ENCODE results near the gene SLC25A20.
A peak's percentile ranks its signal among the peaks of the same experiment; 100 is the strongest.

Gene SLC25A20

GRCh38 chr3:48898383-48899234, at the start of gene SLC25A20:
Gene SLC25A20, minus strand, starts transcription at chr3:48898882. Its CDS starts 88 bp downstream, at chr3:48898794.
- DNase-seq = peak; percentile 95
- Mint-ChIP-seq H3K27me3 (no peaks in the 10 kb centered on the region), H3K27ac (peak within 1 kb of the TSS; percentile 97), H3K9me3 (no peaks in the 10 kb centered on the region), H3K4me3 (peak within 1 kb of the TSS; percentile 87), H3K36me3 (peaks cover 16% of the 10 kb centered on the region), H3K4me1 (peaks cover 53% of the 10 kb centered on the region)
- CTCF ChIA-PET = interaction anchor here (0.6 to 2.1 kb wide), 8 partner anchors 9 to 159 kb away, joined by 3 to 16 read pairs (median 5); partner anchors contain the start of gene ARIH2

- Mint-ChIP-seq H3K36me3 (peaks cover 11% of the 10 kb centered on the region), H3K27me3 (no peaks in the 10 kb centered on the region), H3K9me3 (no peaks in the 10 kb centered on the region), H3K4me3 (no peak overlapping the region), H3K27ac (no peak overlapping the region), H3K4me1 (peaks cover 10% of the 10 kb centered on the region)
- CTCF ChIA-PET = interaction anchor here (1.6 kb wide), 1 partner anchor 13 kb away, joined by 4 read pairs; no protein-coding TSS in a partner anchor
- DNase-seq = no peak
Observed at GRCh38 chr3:48945891-48946549, 47.3 kb upstream of the SLC25A20 start.

DNA sequence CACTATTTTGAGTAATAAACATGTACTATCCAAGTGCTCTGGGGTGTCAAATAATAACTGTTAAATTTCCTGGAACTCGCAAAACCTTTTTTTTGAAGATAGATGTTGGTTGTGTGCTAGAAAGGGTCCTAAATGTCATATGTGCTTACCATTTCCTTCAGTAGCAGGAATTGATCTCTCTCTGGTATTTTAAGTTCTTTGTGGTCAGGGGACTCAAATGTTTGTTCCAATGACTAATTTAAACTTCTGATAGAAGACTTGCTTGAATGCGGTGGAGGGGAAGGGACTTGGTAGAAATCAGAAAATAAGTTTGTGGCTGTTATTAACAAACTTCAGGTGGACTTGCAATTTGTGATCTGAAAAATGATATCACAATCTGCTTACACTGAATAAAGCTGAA, 46.8 kb upstream of the SLC25A20 start:
- H3K4me1 Mint-ChIP-seq = peaks cover 10% of the 10 kb centered on the region
- no peak overlapping the region for H3K4me3 Mint-ChIP-seq
- H3K9me3 Mint-ChIP-seq = no peaks in the 10 kb centered on the region
- CTCF ChIA-PET = interaction anchor here (1.6 kb wide), 1 partner anchor 13 kb away, joined by 4 read pairs; no protein-coding TSS in a partner anchor
- H3K27ac Mint-ChIP-seq = no peak overlapping the region
- no peaks in the 10 kb centered on the region for H3K27me3 Mint-ChIP-seq
- H3K36me3 Mint-ChIP-seq = peaks cover 11% of the 10 kb centered on the region
- DNase-seq = no peak

DNA sequence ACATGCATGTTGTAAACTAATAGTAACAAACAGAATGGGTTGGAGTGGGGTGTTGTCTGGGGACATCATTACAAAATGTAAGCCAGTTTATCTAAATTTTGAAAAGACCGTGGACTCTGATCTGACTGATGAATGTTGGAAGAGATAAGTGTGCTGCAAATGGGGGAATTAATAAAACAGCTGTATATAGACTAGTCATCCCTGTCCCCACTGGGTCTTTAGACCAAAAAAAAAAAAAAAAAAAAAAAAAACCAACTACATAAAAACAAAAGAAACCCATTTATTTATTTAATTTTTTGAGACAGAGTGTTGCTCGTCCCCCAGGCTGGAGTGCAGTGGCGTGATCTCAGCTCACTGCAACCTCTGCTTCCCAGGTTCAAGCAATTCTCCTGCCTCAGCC, 40.0 kb upstream of the SLC25A20 start:
- Mint-ChIP-seq H3K27ac (no peak overlapping the region), H3K36me3 (peaks cover 42% of the 10 kb centered on the region)
- CTCF ChIA-PET = no interaction called here

GRCh38 chr3:48938156-48938555, 39.5 kb upstream of the SLC25A20 start:
- Mint-ChIP-seq H3K4me3 (no peak overlapping the region), H3K27me3 (no peaks in the 10 kb centered on the region), H3K27ac (no peak overlapping the region), H3K9me3 (no peaks in the 10 kb centered on the region), H3K36me3 (peaks cover 42% of the 10 kb centered on the region), H3K4me1 (peaks cover 33% of the 10 kb centered on the region)
- CTCF ChIA-PET = no interaction called here
- DNase-seq = no peak

More for the DNA sequence above, 40.0 kb upstream of the SLC25A20 start:
- Mint-ChIP-seq H3K4me3 (no peak overlapping the region), H3K27me3 (no peaks in the 10 kb centered on the region), H3K9me3 (no peaks in the 10 kb centered on the region), H3K4me1 (peaks cover 33% of the 10 kb centered on the region)
- no peak for DNase-seq

DNA sequence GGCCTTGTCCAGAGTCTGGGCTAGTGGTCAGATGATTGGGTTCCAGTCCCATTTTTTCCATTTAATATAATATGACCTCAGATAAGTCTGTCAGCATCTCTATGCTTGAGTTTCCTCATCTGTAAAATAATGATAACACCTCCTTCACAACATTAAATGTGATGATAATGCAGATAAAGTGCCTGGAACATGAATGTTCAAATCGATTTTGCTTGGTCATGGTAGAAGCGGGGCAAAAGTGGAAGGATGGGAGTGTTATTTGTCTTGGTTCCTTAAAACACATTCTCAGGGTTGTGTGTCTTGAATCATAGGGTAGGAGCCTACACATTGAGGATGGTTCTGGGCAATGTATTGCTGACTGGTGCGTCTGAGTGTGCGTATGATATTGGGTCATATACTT, 36.8 kb upstream of the SLC25A20 start:
- CTCF ChIA-PET = no interaction called here
- H3K27ac Mint-ChIP-seq = peak overlapping the region; percentile 19
- peaks cover 48% of the 10 kb centered on the region for H3K36me3 Mint-ChIP-seq
- peaks cover 46% of the 10 kb centered on the region for H3K4me1 Mint-ChIP-seq
- H3K9me3 Mint-ChIP-seq = no peaks in the 10 kb centered on the region
- no peaks in the 10 kb centered on the region for H3K27me3 Mint-ChIP-seq
- no peak for DNase-seq
- H3K4me3 Mint-ChIP-seq = no peak overlapping the region

GRCh38 chr3:48934333-48934991, 35.8 kb upstream of the SLC25A20 start:
- Mint-ChIP-seq H3K36me3 (peaks cover 54% of the 10 kb centered on the region), H3K27me3 (no peaks in the 10 kb centered on the region), H3K4me3 (no peak overlapping the region), H3K27ac (no peak overlapping the region), H3K4me1 (peaks cover 53% of the 10 kb centered on the region), H3K9me3 (no peaks in the 10 kb centered on the region)
- CTCF ChIA-PET = interaction anchor here (1.0 to 1.3 kb wide), 2 partner anchors 18 to 50 kb away, joined by 3 to 5 read pairs; no protein-coding TSS in a partner anchor
- no peak for DNase-seq

GRCh38 chr3:48931944-48932580, 33.4 kb upstream of the SLC25A20 start:
- H3K4me3 Mint-ChIP-seq = no peak overlapping the region
- H3K36me3 Mint-ChIP-seq = peaks cover 62% of the 10 kb centered on the region
- H3K4me1 Mint-ChIP-seq = peaks cover 65% of the 10 kb centered on the region
- no peaks in the 10 kb centered on the region for H3K9me3 Mint-ChIP-seq
- CTCF ChIA-PET = interaction anchor here (1.1 to 1.4 kb wide), 2 partner anchors 11 to 14 kb away, joined by 3 to 4 read pairs; no protein-coding TSS in a partner anchor
- DNase-seq = no peak
- peak overlapping the region; percentile 6 for H3K27ac Mint-ChIP-seq
- H3K27me3 Mint-ChIP-seq = no peaks in the 10 kb centered on the region

GRCh38 chr3:48930590-48930989, 31.9 kb upstream of the SLC25A20 start:
- H3K27me3 Mint-ChIP-seq = no peaks in the 10 kb centered on the region
- H3K27ac Mint-ChIP-seq = no peak overlapping the region
- no peak overlapping the region for H3K4me3 Mint-ChIP-seq
- H3K9me3 Mint-ChIP-seq = no peaks in the 10 kb centered on the region
- H3K4me1 Mint-ChIP-seq = peaks cover 73% of the 10 kb centered on the region
- peaks cover 66% of the 10 kb centered on the region for H3K36me3 Mint-ChIP-seq
- CTCF ChIA-PET = interaction anchor here (0.5 to 2.0 kb wide), 4 partner anchors 12 to 227 kb away, joined by 3 to 7 read pairs (median 4); partner anchors contain the start of gene ARIH2
- no peak for DNase-seq

GRCh38 chr3:48929358-48930035, 30.8 kb upstream of the SLC25A20 start:
- no peak for DNase-seq
- peaks cover 61% of the 10 kb centered on the region for H3K36me3 Mint-ChIP-seq
- H3K9me3 Mint-ChIP-seq = no peaks in the 10 kb centered on the region
- H3K27me3 Mint-ChIP-seq = no peaks in the 10 kb centered on the region
- CTCF ChIA-PET = interaction anchor here (0.5 to 2.5 kb wide), 5 partner anchors 11 to 58 kb away, joined by 3 to 10 read pairs (median 3); partner anchors contain the start of gene ARIH2
- peak overlapping the region; percentile 1 for H3K27ac Mint-ChIP-seq
- H3K4me1 Mint-ChIP-seq = peaks cover 67% of the 10 kb centered on the region
- H3K4me3 Mint-ChIP-seq = no peak overlapping the region

- Mint-ChIP-seq H3K27me3 (no peaks in the 10 kb centered on the region), H3K4me1 (peaks cover 64% of the 10 kb centered on the region), H3K9me3 (no peaks in the 10 kb centered on the region), H3K27ac (peak overlapping the region; percentile 67), H3K36me3 (peaks cover 57% of the 10 kb centered on the region), H3K4me3 (no peak overlapping the region)
- no peak for DNase-seq
- CTCF ChIA-PET = interaction anchor here (0.5 to 2.5 kb wide), 4 partner anchors 8 to 59 kb away, joined by 3 to 10 read pairs (median 4); partner anchors contain the start of gene ARIH2
Observed at GRCh38 chr3:48928679-48929078, 30.0 kb upstream of the SLC25A20 start.

GRCh38 chr3:48927928-48928327, 29.2 kb upstream of the SLC25A20 start:
- H3K27me3 Mint-ChIP-seq = no peaks in the 10 kb centered on the region
- H3K4me1 Mint-ChIP-seq = peaks cover 64% of the 10 kb centered on the region
- DNase-seq = no peak
- H3K27ac Mint-ChIP-seq = no peak overlapping the region
- H3K36me3 Mint-ChIP-seq = peaks cover 55% of the 10 kb centered on the region
- H3K4me3 Mint-ChIP-seq = no peak overlapping the region
- CTCF ChIA-PET = interaction anchor here (0.7 to 2.5 kb wide), 3 partner anchors 9 to 60 kb away, joined by 3 to 10 read pairs (median 5); partner anchors contain the start of gene ARIH2
- no peaks in the 10 kb centered on the region for H3K9me3 Mint-ChIP-seq

Measured in activated naive CD4-positive, alpha-beta T cell treated with anti-CD3 and anti-CD28 coated beads, Interleukin-2, amount 10 ng/mL, durations not matched to agents 7 days and 5 days (primary cell).